ENCODE results near the gene MRPS31.
"Not testable (repeated sequence)": the region's sequence is repeated elsewhere in the genome, so short reads cannot be mapped to it uniquely, and the experiment has no call there.

MRPS31 gene

GRCh38 chr13:40735232-40735548, 35.8 kb downstream of the MRPS31 start:
- not testable (repeated sequence) for H3K9me3 ChIP-seq (ENCODE audit: control insufficient read depth, low read length); H3K4me1 ChIP-seq (ENCODE audit: control insufficient read depth, insufficient read depth, low read depth, low read length); H3K4me3 ChIP-seq (ENCODE audit: insufficient read depth in 1 of 2, low read depth in 1 of 2, low read length in 2 of 2); H3K4ac ChIP-seq (ENCODE audit: low read depth in 1 of 2, low read length in 2 of 2); H2AK5ac ChIP-seq (ENCODE audit: low read length, severe bottlenecking); H2BK5ac ChIP-seq (ENCODE audit: low read depth, low read length, poor library complexity, severe bottlenecking); H3K27me3 ChIP-seq (ENCODE audit: control insufficient read depth in 1 of 2, insufficient read depth in 1 of 2, low read length in 2 of 2); H3K18ac ChIP-seq (ENCODE audit: low read depth in 1 of 2, low read length in 2 of 2); H3K14ac ChIP-seq (ENCODE audit: low read length in 2 of 2); H3K36me3 ChIP-seq (ENCODE audit: control insufficient read depth in 1 of 2, insufficient read depth in 2 of 2, low read depth in 1 of 2, low read length in 2 of 2); H3K23ac ChIP-seq (ENCODE audit: low read length in 2 of 2); H2BK15ac ChIP-seq (ENCODE audit: low read depth, poor library complexity, severe bottlenecking); H2BK120ac ChIP-seq (ENCODE audit: low read depth, low read length); H2AFZ ChIP-seq (ENCODE audit: low read depth, low read length); H4K91ac ChIP-seq (ENCODE audit: low read length); H3K9ac ChIP-seq (ENCODE audit: low read length); H3K79me1 ChIP-seq (replicated peaks; ENCODE audit: low read length, poor library complexity, severe bottlenecking); H3K4me2 ChIP-seq (ENCODE audit: low read length, poor library complexity, severe bottlenecking); H2BK12ac ChIP-seq (ENCODE audit: low read length in 2 of 2); H3K27ac ChIP-seq (ENCODE audit: low read length, poor library complexity, severe bottlenecking); H4K8ac ChIP-seq (ENCODE audit: low read length); DNase-seq
- 38% methylated on average over 3 of the region's 11 CpGs for WGBS

- DNase-seq; H3K14ac ChIP-seq (ENCODE audit: low read length in 2 of 2); H3K4me3 ChIP-seq (ENCODE audit: insufficient read depth in 1 of 2, low read depth in 1 of 2, low read length in 2 of 2); H2BK5ac ChIP-seq (ENCODE audit: low read depth, low read length, poor library complexity, severe bottlenecking); H3K9me3 ChIP-seq (ENCODE audit: control insufficient read depth, low read length); H3K4me1 ChIP-seq (ENCODE audit: control insufficient read depth, insufficient read depth, low read depth, low read length); H3K18ac ChIP-seq (ENCODE audit: low read depth in 1 of 2, low read length in 2 of 2); H3K23ac ChIP-seq (ENCODE audit: low read length in 2 of 2); H2BK15ac ChIP-seq (ENCODE audit: low read depth, poor library complexity, severe bottlenecking); H2BK120ac ChIP-seq (ENCODE audit: low read depth, low read length); H2BK12ac ChIP-seq (ENCODE audit: low read length in 2 of 2); H3K4ac ChIP-seq (ENCODE audit: low read depth in 1 of 2, low read length in 2 of 2); H3K36me3 ChIP-seq (ENCODE audit: control insufficient read depth in 1 of 2, insufficient read depth in 2 of 2, low read depth in 1 of 2, low read length in 2 of 2); H2AFZ ChIP-seq (ENCODE audit: low read depth, low read length); H3K4me2 ChIP-seq (ENCODE audit: low read length, poor library complexity, severe bottlenecking); H3K9ac ChIP-seq (ENCODE audit: low read length); H3K27ac ChIP-seq (ENCODE audit: low read length, poor library complexity, severe bottlenecking); H2AK5ac ChIP-seq (ENCODE audit: low read length, severe bottlenecking); H3K79me1 ChIP-seq (replicated peaks; ENCODE audit: low read length, poor library complexity, severe bottlenecking); H3K27me3 ChIP-seq (ENCODE audit: control insufficient read depth in 1 of 2, insufficient read depth in 1 of 2, low read length in 2 of 2): not testable (repeated sequence)
- Histone ChIP-seq H4K8ac (ENCODE audit: low read length) (peak overlapping the region; percentile 89), H4K91ac (ENCODE audit: low read length) (peak overlapping the region; percentile 7)
- 54% methylated on average over 24 of the region's 24 CpGs for WGBS
Measured at GRCh38 chr13:40734536-40735231, 36.3 kb downstream of the MRPS31 start.

GRCh38 chr13:40732658-40733057, 38.3 kb downstream of the MRPS31 start:
- no peak overlapping the region for H2AK5ac ChIP-seq (ENCODE audit: low read length, severe bottlenecking)
- H3K4me3 ChIP-seq (ENCODE audit: insufficient read depth in 1 of 2, low read depth in 1 of 2, low read length in 2 of 2) = no peak overlapping the region
- H4K8ac ChIP-seq (ENCODE audit: low read length) = no peak overlapping the region
- H2BK5ac ChIP-seq (ENCODE audit: low read depth, low read length, poor library complexity, severe bottlenecking) = no peak overlapping the region
- H3K4me2 ChIP-seq (ENCODE audit: low read length, poor library complexity, severe bottlenecking) = no peak overlapping the region
- no peak overlapping the region for H3K4ac ChIP-seq (ENCODE audit: low read depth in 1 of 2, low read length in 2 of 2)
- H4K91ac ChIP-seq (ENCODE audit: low read length) = no peak overlapping the region
- H3K27me3 ChIP-seq (ENCODE audit: control insufficient read depth in 1 of 2, insufficient read depth in 1 of 2, low read length in 2 of 2) = no peaks in the 10 kb centered on the region
- H3K9ac ChIP-seq (ENCODE audit: low read length) = no peak overlapping the region
- no peak overlapping the region for H3K18ac ChIP-seq (ENCODE audit: low read depth in 1 of 2, low read length in 2 of 2)
- no peak overlapping the region for H3K23ac ChIP-seq (ENCODE audit: low read length in 2 of 2)
- peaks cover 3% of the 10 kb centered on the region for H3K79me1 ChIP-seq (replicated peaks; ENCODE audit: low read length, poor library complexity, severe bottlenecking)
- no peak overlapping the region for H2BK120ac ChIP-seq (ENCODE audit: low read depth, low read length)
- H3K4me1 ChIP-seq (ENCODE audit: control insufficient read depth, insufficient read depth, low read depth, low read length) = no peaks in the 10 kb centered on the region
- no peaks in the 10 kb centered on the region for H3K9me3 ChIP-seq (ENCODE audit: control insufficient read depth, low read length)
- no peak overlapping the region for H2BK12ac ChIP-seq (ENCODE audit: low read length in 2 of 2)
- no peak overlapping the region for H3K27ac ChIP-seq (ENCODE audit: low read length, poor library complexity, severe bottlenecking)
- H2BK15ac ChIP-seq (ENCODE audit: low read depth, poor library complexity, severe bottlenecking) = no peak overlapping the region
- no peak overlapping the region for H2AFZ ChIP-seq (ENCODE audit: low read depth, low read length)
- peaks cover 4 to 10% of the 10 kb centered on the region in 2 experiments for H3K36me3 ChIP-seq (ENCODE audit: control insufficient read depth in 1 of 2, insufficient read depth in 2 of 2, low read depth in 1 of 2, low read length in 2 of 2)
- 60% methylated on average over 1 of the region's 1 CpG for WGBS
- H3K14ac ChIP-seq (ENCODE audit: low read length in 2 of 2) = no peak overlapping the region
- DNase-seq = peak; percentile 14

GRCh38 chr13:40728595-40728994, 42.4 kb downstream of the MRPS31 start:
- Histone ChIP-seq H2BK5ac (ENCODE audit: low read depth, low read length, poor library complexity, severe bottlenecking) (no peak overlapping the region), H2BK15ac (ENCODE audit: low read depth, poor library complexity, severe bottlenecking) (no peak overlapping the region), H3K4me1 (ENCODE audit: control insufficient read depth, insufficient read depth, low read depth, low read length) (no peaks in the 10 kb centered on the region), H3K9me3 (ENCODE audit: control insufficient read depth, low read length) (no peaks in the 10 kb centered on the region), H3K27ac (ENCODE audit: low read length, poor library complexity, severe bottlenecking) (no peak overlapping the region), H3K36me3 (ENCODE audit: control insufficient read depth in 1 of 2, insufficient read depth in 2 of 2, low read depth in 1 of 2, low read length in 2 of 2) (peaks cover 3 to 17% of the 10 kb centered on the region in 2 experiments), H3K4me3 (ENCODE audit: insufficient read depth in 1 of 2, low read depth in 1 of 2, low read length in 2 of 2) (no peak overlapping the region), H4K91ac (ENCODE audit: low read length) (no peak overlapping the region), H3K14ac (ENCODE audit: low read length in 2 of 2) (no peak overlapping the region), H3K27me3 (ENCODE audit: control insufficient read depth in 1 of 2, insufficient read depth in 1 of 2, low read length in 2 of 2) (no peaks in the 10 kb centered on the region), H2BK12ac (ENCODE audit: low read length in 2 of 2) (no peak overlapping the region), H3K18ac (ENCODE audit: low read depth in 1 of 2, low read length in 2 of 2) (no peak overlapping the region), H3K23ac (ENCODE audit: low read length in 2 of 2) (no peak overlapping the region), H4K8ac (ENCODE audit: low read length) (no peak overlapping the region), H3K4ac (ENCODE audit: low read depth in 1 of 2, low read length in 2 of 2) (no peak overlapping the region), H2AK5ac (ENCODE audit: low read length, severe bottlenecking) (no peak overlapping the region), H3K4me2 (ENCODE audit: low read length, poor library complexity, severe bottlenecking) (no peak overlapping the region), H3K79me1 (replicated peaks; ENCODE audit: low read length, poor library complexity, severe bottlenecking) (peaks cover 1% of the 10 kb centered on the region), H2BK120ac (ENCODE audit: low read depth, low read length) (no peak overlapping the region), H3K9ac (ENCODE audit: low read length) (no peak overlapping the region), H2AFZ (ENCODE audit: low read depth, low read length) (no peak overlapping the region)
- no peak for DNase-seq
- 97% methylated on average over 5 of the region's 6 CpGs for WGBS
